ENCODE measurements around the gene ETV1.

ETV1 gene

GRCh38 chr7:13879994-13880686, 109.3 kb downstream of the ETV1 start:
- TF ChIP-seq ZFX (IDR thresholded peaks at IDR 0.05): no peak
- no peak for TF ChIP-seq CTCF (conservative IDR thresholded peaks at IDR 0.05)
- no peak overlapping the region; the same call in 1 of the 2 replicates for H3K27ac ChIP-seq

GRCh38 chr7:13879143-13879542, 110.3 kb downstream of the ETV1 start:
- no peak overlapping the region for H3K27ac ChIP-seq
- TF ChIP-seq ZFX (IDR thresholded peaks at IDR 0.05) (no peak), CTCF (conservative IDR thresholded peaks at IDR 0.05) (no peak)

GRCh38 chr7:13878154-13878553, 111.3 kb downstream of the ETV1 start:
- TF ChIP-seq CTCF (conservative IDR thresholded peaks at IDR 0.05): no peak
- TF ChIP-seq ZFX (IDR thresholded peaks at IDR 0.05): no peak

GRCh38 chr7:13875496-13876074, 113.9 kb downstream of the ETV1 start:
- TF ChIP-seq ZFX (IDR thresholded peaks at IDR 0.05) (no peak), CTCF (conservative IDR thresholded peaks at IDR 0.05) (no peak)
- no peak overlapping the region; the same call in 1 of the 2 replicates for H3K27ac ChIP-seq

More at GRCh38 chr7:13878154-13878553, 111.3 kb downstream of the ETV1 start:
- no peak overlapping the region for H3K27ac ChIP-seq

- TF ChIP-seq CTCF (conservative IDR thresholded peaks at IDR 0.05): no peak
- TF ChIP-seq ZFX (IDR thresholded peaks at IDR 0.05): no peak
- H3K27ac ChIP-seq: no peak overlapping the region
Measured at GRCh38 chr7:13874783-13875182, 114.7 kb downstream of the ETV1 start.

GRCh38 chr7:13872709-13873108, 116.8 kb downstream of the ETV1 start:
- TF ChIP-seq CTCF (conservative IDR thresholded peaks at IDR 0.05): no peak
- no peak for TF ChIP-seq ZFX (IDR thresholded peaks at IDR 0.05)
- H3K27ac ChIP-seq: no peak overlapping the region

GRCh38 chr7:13871008-13871407, 118.5 kb downstream of the ETV1 start:
- no peak for TF ChIP-seq ZFX (IDR thresholded peaks at IDR 0.05)
- no peak for TF ChIP-seq CTCF (conservative IDR thresholded peaks at IDR 0.05)

More at GRCh38 chr7:13871008-13871407, 118.5 kb downstream of the ETV1 start:
- H3K27ac ChIP-seq: no peak overlapping the region
